K562 (cell line): ENCODE data around the gene ATOH8. TPM values are rescaled to one million over a fixed set of nuclear protein-coding genes. Genes with fewer than 3 reads are reported as not detected.

Experiments
- ATAC-seq: fragments of 200-7000 bp; cut with Tn5 transposase; 3 replicates; pipeline ENCODE4 v1.9.1; 2020; ENCODE audit warnings: moderate library complexity
- BruUV-seq: library from RNA; stranded (reverse); fragments of 400-500 nt; replicated peaks from 2 replicates; lab custom pipeline; 2021; lab: Mats Ljungman, UMichigan
- CTCF ChIA-PET: fragments of 300-600 bp; formaldehyde crosslinking; extraction: SDS; loops from one replicate; lab custom pipeline; 2021; ENCODE audit warnings: low intra/inter-chr PET ratio; lab: Yijun Ruan, JAX
- POLR2A ChIA-PET: fragments of 300-600, 350-650 bp; sonication (Branson Sonifier 250); formaldehyde crosslinking; extraction: SDS; loops from one replicate; lab custom pipeline; 2021; ENCODE audit warnings: antibody characterized with exemption, inconsistent platforms; lab: Yijun Ruan, JAX
- DNase-seq, 4 experiments: peaks; one replicate each; pipeline versions ENCODE4 v3.0.0 to v3.0.0-alpha.2; 2011 to 2018; ENCODE audit warnings: low spot score in 3 of 4, mixed read lengths in 3 of 4; ENCODE audit errors: extremely low read depth in 1 of 4
- FAIRE-seq: peaks from 2 replicates; lab custom pipeline; 2011; peaks lifted over from hg19 to GRCh38; lab: Jason Lieb, UNC
- H2AFZ ChIP-seq: 2 replicates; pipeline ENCODE4 v1.6.0; 2011; ENCODE audit warnings: low read depth, low read length, control low read depth, inconsistent platforms
- H3K27ac ChIP-seq: fragments of 200-600 bp; 3 replicates; pipeline ENCODE4 v1.8.0; 2011; ENCODE audit warnings: low read depth, mild to moderate bottlenecking, control low read depth, inconsistent platforms, low read length, moderate library complexity, mixed read lengths; ENCODE audit errors: extremely low read depth
- H3K27me3 ChIP-seq, 2 experiments: fragments of 300-600 bp in 1 of 2; 2 replicates in 1 of 2; 3 replicates in 1 of 2; pipeline versions ENCODE4 v1.6.0 to v1.8.0; 2011; ENCODE audit warnings: inconsistent platforms in 2 of 2, low read length in 2 of 2, mild to moderate bottlenecking in 1 of 2, mixed read lengths in 1 of 2, moderate library complexity in 1 of 2; ENCODE audit not compliant: control insufficient read depth in 2 of 2, insufficient read depth in 2 of 2
- H3K36me3 ChIP-seq: fragments of 300-600 bp; 3 replicates; pipeline ENCODE4 v1.8.0; 2011; ENCODE audit warnings: mild to moderate bottlenecking, low read length, inconsistent platforms; ENCODE audit not compliant: control insufficient read depth, insufficient read depth
- H3K4me1 ChIP-seq, 2 experiments: fragments of 200-600 bp in 1 of 2; replicated peaks in 1 of 2; 2 replicates in 1 of 2; 3 replicates in 1 of 2; pipeline versions ENCODE4 v1.5.1 to v1.8.0; 2011; ENCODE audit warnings: inconsistent platforms in 2 of 2, low read length in 2 of 2, mild to moderate bottlenecking in 1 of 2, mixed read lengths in 1 of 2, moderate library complexity in 1 of 2; ENCODE audit not compliant: control insufficient read depth in 2 of 2, insufficient read depth in 2 of 2
- H3K4me2 ChIP-seq: 2 replicates; pipeline ENCODE4 v1.6.1; 2011; ENCODE audit warnings: low read length, control low read depth, inconsistent platforms, mixed read lengths; ENCODE audit not compliant: insufficient read depth
- H3K4me3 ChIP-seq: fragments of 200-600 bp; sonication (generic), shearing (Covaris generic); 2 replicates; pipeline ENCODE4 v1.5.1; 2016; ENCODE audit warnings: control low read depth, inconsistent platforms
- H3K79me2 ChIP-seq: fragments of 200-600 bp; 3 replicates; pipeline ENCODE4 v1.8.0; 2011; ENCODE audit warnings: low read length, inconsistent platforms; ENCODE audit not compliant: control insufficient read depth, insufficient read depth
- H3K9ac ChIP-seq, 2 experiments: 2 replicates each; pipeline versions ENCODE4 v1.6.0 to v1.6.1; 2011; ENCODE audit warnings: low read depth in 2 of 2, low read length in 2 of 2, control low read depth in 1 of 2, inconsistent platforms in 1 of 2, mild to moderate bottlenecking in 1 of 2, mixed read lengths in 1 of 2; ENCODE audit not compliant: insufficient read depth in 1 of 2
- H3K9me1 ChIP-seq: one replicate; pipeline ENCODE4 v1.6.0; 2011; ENCODE audit warnings: inconsistent platforms, mild to moderate bottlenecking, low read length, moderate library complexity; ENCODE audit not compliant: control insufficient read depth, insufficient read depth
- H3K9me3 ChIP-seq: replicated peaks from 2 replicates; pipeline ENCODE4 v1.5.1; 2011; ENCODE audit warnings: low read depth, low read length, inconsistent platforms; ENCODE audit not compliant: control insufficient read depth, insufficient read depth
- H4K20me1 ChIP-seq: replicated peaks from 2 replicates; pipeline ENCODE4 v1.6.1; 2011; ENCODE audit warnings: low read length, inconsistent platforms, mixed read lengths; ENCODE audit not compliant: control insufficient read depth, insufficient read depth
- COPS2 ChIP-seq: fragments of 450-650 bp; conservative IDR thresholded peaks from 2 replicates; pipeline ENCODE4 v1.6.1; 2016; ENCODE audit warnings: mild to moderate bottlenecking, moderate library complexity
- RBBP5 ChIP-seq: fragments of 200-600 bp; sonication (generic); IDR thresholded peaks from 2 replicates; pipeline ENCODE4 v1.6.1; 2012; ENCODE audit warnings: borderline replicate concordance, mild to moderate bottlenecking, low read length, control low read depth, inconsistent platforms; ENCODE audit not compliant: insufficient read depth, poor library complexity, severe bottlenecking
- ZBTB17 ChIP-seq: fragments of 450-650 bp; formaldehyde crosslinking; IDR thresholded peaks from 2 replicates; pipeline ENCODE4 v1.4.0; 2020; ENCODE audit warnings: mild to moderate bottlenecking
- ZC3H8 ChIP-seq: fragments of 450-650 bp; IDR thresholded peaks from 2 replicates; pipeline ENCODE4 v1.6.1; 2017
- ZFP36 ChIP-seq: fragments of 150-350 bp; IDR thresholded peaks from 2 replicates; pipeline ENCODE4 v1.6.1; 2018; ENCODE audit warnings: low read length, low read depth; ENCODE audit not compliant: partially characterized antibody
- ZNF57 ChIP-seq: fragments of 450-650 bp; formaldehyde crosslinking; IDR thresholded peaks from 2 replicates; pipeline ENCODE4 v1.4.0; 2020; ENCODE audit warnings: mild to moderate bottlenecking, moderate library complexity
- whole genome bisulfite sequencing: fragments of 100-300 bp; shearing (Covaris generic); methylation state at CpG from one replicate; pipeline ENCODE4 v1.1.6; 2016; ENCODE audit warnings: low coverage, mixed read lengths; ENCODE audit not compliant: insufficient coverage; ENCODE audit errors: missing lambda C conversion rate; 5-methylcytosine and 5-hydroxymethylcytosine counted together
- in situ Hi-C: fragments of 300-500 bp; cut with MboI; formaldehyde crosslinking; loops from 4 replicates; pipeline ENCODE4 v1.15.0; 2018; ENCODE audit warnings: inconsistent platforms, mixed read lengths
- intact Hi-C: fragments of 100-400 bp; cut with micrococcal nuclease; formaldehyde crosslinking; loops from 2 replicates; pipeline ENCODE4 v1.14.2; 2022
- polyA plus RNA-seq, 8 experiments: library from polyadenylated mRNA; depleted of rRNA in 4 of 8; stranded (reverse) in 5 of 8; unstranded in 3 of 8; fragments of >200 nt; fragmentation: Nextera tagmentation in 2 of 8; fragmentation: Illumina TruSeq in 1 of 8; extraction: Ambion mirVana in 2 of 8; extraction: Trizol in 1 of 8; gene quantifications; 2 replicates each; pipeline versions ENCODE4 v1.2.1 to v1.2.3, GENCODE V29; 2011 to 2014; ENCODE audit warnings: inconsistent platforms in 1 of 8, missing spikeins in 1 of 8
- total RNA-seq, 7 experiments: library from RNA; depleted of rRNA in 6 of 7; stranded (reverse); fragments of >200 nt in 6 of 7; fragmentation: Illumina TruSeq in 2 of 7; extraction: Trizol in 2 of 7; gene quantifications; 2 replicates each; pipeline versions ENCODE4 v1.2.1 to v1.2.3, GENCODE V29; 2011 to 2021; ENCODE audit warnings: low replicate concordance in 1 of 7
- TF ChIP-seq, protein P1 (sequence below): sonication (generic); formaldehyde crosslinking; IDR thresholded peaks from 2 replicates; pipeline ENCODE4 v1.8.1; 2023; ENCODE audit warnings: mild to moderate bottlenecking, missing genetic modification reagents
- TF ChIP-seq, protein P2 (sequence below): fragments of 450-650 bp; IDR thresholded peaks from 2 replicates; pipeline ENCODE4 v1.6.1; 2017; ENCODE audit warnings: mild to moderate bottlenecking, moderate library complexity

The ATOH8 gene
- total and polyA plus RNA-seq, 9 of the 15 experiments (the other 6 are each of a cell fraction or from before 2014, with no cell fraction given): not detected

GRCh38 chr2:85789271-85789670 is 35.5 kb downstream of the ATOH8 start:
- Histone ChIP-seq H3K79me2 (no peaks in the 10 kb centered on the region), H3K4me1 (peaks cover 0 to 2% of the 10 kb centered on the region in 2 experiments; a peak in 1 of 5 replicates), H3K4me2 (no peak overlapping the region), H3K9ac (no peak overlapping the region), H3K27me3 (peaks cover 64 to 89% of the 10 kb centered on the region in 2 experiments), H3K9me1 (no peaks in the 10 kb centered on the region), H4K20me1 (peaks cover 4% of the 10 kb centered on the region; the same call in 1 of the 2 replicates), H3K27ac (no peak overlapping the region), H3K9me3 (no peaks in the 10 kb centered on the region), H2AFZ (no peak overlapping the region), H3K36me3 (no peaks in the 10 kb centered on the region), H3K4me3 (no peak overlapping the region)
- ATAC-seq: no peak
- ChIA-PET POLR2A (interaction anchor here (0.7 to 1.3 kb wide), 3 partner anchors 20 to 314 kb away, joined by 3 read pairs; no protein-coding TSS in a partner anchor), CTCF (no interaction called here)
- no TSS peak for BruUV-seq
- no peak for DNase-seq
- intact Hi-C loops (no loop called here), in situ Hi-C loops (no loop called here)
- WGBS: 0% methylated on average over 5 of the region's 5 CpGs
- no peak for FAIRE-seq
- TF ChIP-seq, protein P1, sequence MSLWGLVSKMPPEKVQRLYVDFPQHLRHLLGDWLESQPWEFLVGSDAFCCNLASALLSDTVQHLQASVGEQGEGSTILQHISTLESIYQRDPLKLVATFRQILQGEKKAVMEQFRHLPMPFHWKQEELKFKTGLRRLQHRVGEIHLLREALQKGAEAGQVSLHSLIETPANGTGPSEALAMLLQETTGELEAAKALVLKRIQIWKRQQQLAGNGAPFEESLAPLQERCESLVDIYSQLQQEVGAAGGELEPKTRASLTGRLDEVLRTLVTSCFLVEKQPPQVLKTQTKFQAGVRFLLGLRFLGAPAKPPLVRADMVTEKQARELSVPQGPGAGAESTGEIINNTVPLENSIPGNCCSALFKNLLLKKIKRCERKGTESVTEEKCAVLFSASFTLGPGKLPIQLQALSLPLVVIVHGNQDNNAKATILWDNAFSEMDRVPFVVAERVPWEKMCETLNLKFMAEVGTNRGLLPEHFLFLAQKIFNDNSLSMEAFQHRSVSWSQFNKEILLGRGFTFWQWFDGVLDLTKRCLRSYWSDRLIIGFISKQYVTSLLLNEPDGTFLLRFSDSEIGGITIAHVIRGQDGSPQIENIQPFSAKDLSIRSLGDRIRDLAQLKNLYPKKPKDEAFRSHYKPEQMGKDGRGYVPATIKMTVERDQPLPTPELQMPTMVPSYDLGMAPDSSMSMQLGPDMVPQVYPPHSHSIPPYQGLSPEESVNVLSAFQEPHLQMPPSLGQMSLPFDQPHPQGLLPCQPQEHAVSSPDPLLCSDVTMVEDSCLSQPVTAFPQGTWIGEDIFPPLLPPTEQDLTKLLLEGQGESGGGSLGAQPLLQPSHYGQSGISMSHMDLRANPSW (CRISPR knock-in tag): no peak
- TF ChIP-seq ZC3H8: no peak
- no peak for TF ChIP-seq ZNF57 (CRISPR knock-in tag)
- TF ChIP-seq, protein P2, sequence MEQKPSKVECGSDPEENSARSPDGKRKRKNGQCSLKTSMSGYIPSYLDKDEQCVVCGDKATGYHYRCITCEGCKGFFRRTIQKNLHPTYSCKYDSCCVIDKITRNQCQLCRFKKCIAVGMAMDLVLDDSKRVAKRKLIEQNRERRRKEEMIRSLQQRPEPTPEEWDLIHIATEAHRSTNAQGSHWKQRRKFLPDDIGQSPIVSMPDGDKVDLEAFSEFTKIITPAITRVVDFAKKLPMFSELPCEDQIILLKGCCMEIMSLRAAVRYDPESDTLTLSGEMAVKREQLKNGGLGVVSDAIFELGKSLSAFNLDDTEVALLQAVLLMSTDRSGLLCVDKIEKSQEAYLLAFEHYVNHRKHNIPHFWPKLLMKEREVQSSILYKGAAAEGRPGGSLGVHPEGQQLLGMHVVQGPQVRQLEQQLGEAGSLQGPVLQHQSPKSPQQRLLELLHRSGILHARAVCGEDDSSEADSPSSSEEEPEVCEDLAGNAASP: no peak
- TF ChIP-seq ZFP36: no peak
- no peak for TF ChIP-seq ZBTB17
- no peak for TF ChIP-seq RBBP5
- TF ChIP-seq COPS2: no peak
